H9 (cell line): ENCODE data around the gene FGF12. TPM values are rescaled to one million over a fixed set of nuclear protein-coding genes. Genes with fewer than 3 reads are reported as not detected.

Experiments used
- DNase-seq: peaks from one replicate; pipeline ENCODE4 v3.0.0-alpha.2; 2017
- H2AFZ ChIP-seq: one replicate; pipeline ENCODE4 v1.6.1; 2013; ENCODE audit warnings: mild to moderate bottlenecking, low read length, control low read depth, moderate library complexity
- H2AK5ac ChIP-seq: 2 replicates; pipeline ENCODE4 v1.6.1; 2013; ENCODE audit warnings: low read length, control low read depth, mixed read lengths; ENCODE audit not compliant: insufficient read length
- H2BK120ac ChIP-seq: one replicate; pipeline ENCODE4 v1.6.1; 2013; ENCODE audit warnings: low read depth, mild to moderate bottlenecking, low read length, control low read depth, inconsistent platforms; ENCODE audit not compliant: poor library complexity, severe bottlenecking
- H2BK12ac ChIP-seq: 2 replicates; pipeline ENCODE4 v1.6.1; 2013; ENCODE audit warnings: low read length, control low read depth, mixed read lengths, low read depth; ENCODE audit not compliant: insufficient read length
- H2BK15ac ChIP-seq: 2 replicates; pipeline ENCODE4 v1.6.1; 2013; ENCODE audit warnings: low read depth, low read length, control low read depth
- H2BK20ac ChIP-seq: one replicate; pipeline ENCODE4 v1.6.1; 2013; ENCODE audit warnings: low read depth, mild to moderate bottlenecking, low read length, control low read depth, inconsistent platforms; ENCODE audit not compliant: poor library complexity, severe bottlenecking
- H2BK5ac ChIP-seq: 2 replicates; pipeline ENCODE4 v1.6.1; 2013; ENCODE audit warnings: low read length, control low read depth, mixed read lengths; ENCODE audit not compliant: insufficient read length
- H3K14ac ChIP-seq: 2 replicates; pipeline ENCODE4 v1.6.1; 2013; ENCODE audit warnings: low read length, control low read depth; ENCODE audit not compliant: insufficient read depth
- H3K18ac ChIP-seq: 2 replicates; pipeline ENCODE4 v1.6.1; 2013; ENCODE audit warnings: low read depth, mild to moderate bottlenecking, mixed read lengths, low read length, control low read depth; ENCODE audit not compliant: insufficient read length
- H3K23ac ChIP-seq: 2 replicates; pipeline ENCODE4 v1.6.1; 2013; ENCODE audit warnings: low read length, control low read depth, mixed read lengths, low read depth; ENCODE audit not compliant: insufficient read length
- H3K23me2 ChIP-seq: 2 replicates; pipeline ENCODE4 v1.6.1; 2013; ENCODE audit warnings: low read depth, mild to moderate bottlenecking, mixed read lengths, low read length, control low read depth; ENCODE audit not compliant: insufficient read length, poor library complexity, severe bottlenecking
- H3K27ac ChIP-seq: 2 replicates; pipeline ENCODE4 v1.5.1; 2013; ENCODE audit warnings: low read length, control low read depth, mixed read lengths, low read depth; ENCODE audit not compliant: insufficient read length
- H3K27me3 ChIP-seq: 2 replicates; pipeline ENCODE4 v1.6.1; 2013; ENCODE audit warnings: low read length, control low read depth, inconsistent platforms; ENCODE audit not compliant: insufficient read depth
- H3K4ac ChIP-seq: 2 replicates; pipeline ENCODE4 v1.6.1; 2013; ENCODE audit warnings: low read depth, mild to moderate bottlenecking, control low read depth, inconsistent platforms, low read length, moderate library complexity
- H3K4me1 ChIP-seq: 2 replicates; pipeline ENCODE4 v1.6.1; 2013; ENCODE audit warnings: low read length, control low read depth, inconsistent platforms; ENCODE audit not compliant: insufficient read depth
- H3K4me2 ChIP-seq: 2 replicates; pipeline ENCODE4 v1.6.1; 2013; ENCODE audit warnings: low read length, control low read depth, mixed read lengths; ENCODE audit not compliant: insufficient read length, insufficient read depth
- H3K56ac ChIP-seq: 2 replicates; pipeline ENCODE4 v1.6.1; 2013; ENCODE audit warnings: low read depth, mild to moderate bottlenecking, mixed read lengths, low read length, control low read depth; ENCODE audit not compliant: insufficient read length
- H3K79me1 ChIP-seq: 2 replicates; pipeline ENCODE4 v1.6.1; 2013; ENCODE audit warnings: low read depth, mild to moderate bottlenecking, moderate library complexity, low read length, control low read depth, inconsistent platforms; ENCODE audit not compliant: insufficient read depth, poor library complexity, severe bottlenecking
- H3K79me2 ChIP-seq: 2 replicates; pipeline ENCODE4 v1.6.1; 2013; ENCODE audit warnings: low read length, control low read depth, inconsistent platforms; ENCODE audit not compliant: insufficient read depth
- H3K9ac ChIP-seq: 2 replicates; pipeline ENCODE4 v1.6.1; 2013; ENCODE audit warnings: low read length, control low read depth, mixed read lengths; ENCODE audit not compliant: insufficient read length; ENCODE audit errors: extremely low read depth
- H3K9me3 ChIP-seq: one replicate; pipeline ENCODE4 v1.6.1; 2013; ENCODE audit warnings: low read depth, low read length, inconsistent platforms; ENCODE audit not compliant: control insufficient read depth
- H3T11ph ChIP-seq: one replicate; pipeline ENCODE4 v1.6.1; 2013; ENCODE audit warnings: mild to moderate bottlenecking, low read length, control low read depth, inconsistent platforms
- H4K20me1 ChIP-seq: one replicate; pipeline ENCODE4 v1.6.1; 2013; ENCODE audit not compliant: control insufficient read depth, insufficient read length, insufficient read depth
- H4K5ac ChIP-seq: 2 replicates; pipeline ENCODE4 v1.6.1; 2013; ENCODE audit warnings: low read depth, mild to moderate bottlenecking, mixed read lengths, low read length, control low read depth; ENCODE audit not compliant: insufficient read length
- H4K8ac ChIP-seq: replicated peaks from 2 replicates; pipeline ENCODE4 v1.6.1; 2013; ENCODE audit warnings: low read length, control low read depth, mixed read lengths, low read depth; ENCODE audit not compliant: insufficient read length
- H4K91ac ChIP-seq: 2 replicates; pipeline ENCODE4 v1.6.1; 2013; ENCODE audit warnings: low read depth, mild to moderate bottlenecking, moderate library complexity, mixed read lengths, low read length, control low read depth; ENCODE audit not compliant: insufficient read length
- H3K27ac Mint-ChIP-seq, 3 experiments: 2 replicates in 2 of 3; 3 replicates in 1 of 3; pipeline ENCODE4 v1.8.0; 2020 to 2021; ENCODE audit warnings: mixed read lengths in 3 of 3, mild to moderate bottlenecking in 1 of 3, moderate library complexity in 1 of 3
- H3K27me3 Mint-ChIP-seq: 2 replicates; pipeline ENCODE4 v1.8.0; 2021; ENCODE audit warnings: low read depth, mild to moderate bottlenecking, moderate library complexity, mixed read lengths
- H3K36me3 Mint-ChIP-seq, 3 experiments: 2 replicates in 2 of 3; 3 replicates in 1 of 3; pipeline ENCODE4 v1.8.0; 2020 to 2021; ENCODE audit warnings: low read depth in 3 of 3, mixed read lengths in 3 of 3; ENCODE audit not compliant: insufficient read depth in 1 of 3
- H3K4me1 Mint-ChIP-seq, 2 experiments: 2 replicates each; pipeline ENCODE4 v1.8.0; 2020; ENCODE audit warnings: mixed read lengths in 2 of 2
- H3K4me3 Mint-ChIP-seq, 2 experiments: 2 replicates in 1 of 2; 3 replicates in 1 of 2; pipeline ENCODE4 v1.8.0; 2020 to 2021; ENCODE audit warnings: mild to moderate bottlenecking in 2 of 2, mixed read lengths in 2 of 2, moderate library complexity in 1 of 2
- H3K9me3 Mint-ChIP-seq, 2 experiments: 2 replicates in 1 of 2; 3 replicates in 1 of 2; pipeline ENCODE4 v1.8.0; 2020; ENCODE audit warnings: mild to moderate bottlenecking in 2 of 2, mixed read lengths in 2 of 2, moderate library complexity in 1 of 2
- CTCF ChIP-seq: fragments of 200-600 bp; sonication (generic); conservative IDR thresholded peaks from 3 replicates; pipeline ENCODE4 v1.8.0; 2021; ENCODE audit warnings: antibody characterized with exemption, mild to moderate bottlenecking
- WGBS: extraction: QIAGEN DNeasy Blood & Tissue Kit; methylation state at CpG from one replicate; pipeline ENCODE4 v1.1.7; 2013; ENCODE audit warnings: missing lambda C conversion rate, low lambda C conversion rate, mixed read lengths; ENCODE audit not compliant: insufficient read length; ENCODE audit errors: extremely low coverage; 5-methylcytosine and 5-hydroxymethylcytosine counted together
- total RNA-seq: library from RNA; stranded (reverse); gene quantifications from 2 replicates; pipeline ENCODE4 v1.2.1, GENCODE V29; 2021

The FGF12 gene
- total RNA-seq, 1 experiment from 2014 or later = 5.6 TPM

DNA sequence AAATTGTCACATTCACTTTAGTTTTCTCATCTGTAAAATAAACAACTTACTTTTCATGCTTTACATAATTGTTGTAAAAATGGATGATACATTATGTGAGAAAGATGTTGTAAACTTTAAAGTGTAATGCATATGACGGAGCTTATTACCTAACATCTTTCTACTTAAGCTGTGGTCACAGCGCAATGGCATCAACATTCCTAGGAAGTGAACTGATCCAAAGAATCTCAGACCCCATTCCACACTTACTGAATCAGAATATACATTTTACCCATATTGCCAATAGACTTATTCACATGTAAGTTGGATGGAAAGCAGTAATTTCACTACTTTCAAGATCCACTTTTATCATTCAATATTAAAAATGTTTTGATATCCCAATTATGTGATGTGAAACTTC lies 497.5 kb downstream of the FGF12 start:
- Histone ChIP-seq H4K5ac (no peak overlapping the region), H3K14ac (no peak overlapping the region), H2BK15ac (no peak overlapping the region), H3K79me2 (no peaks in the 10 kb centered on the region), H2BK120ac (no peak overlapping the region), H3K4ac (no peak overlapping the region), H3K56ac (no peak overlapping the region), H2BK20ac (no peak overlapping the region), H2AFZ (no peak overlapping the region), H3K23me2 (no peaks in the 10 kb centered on the region), H3T11ph (no peak overlapping the region), H3K18ac (no peak overlapping the region), H4K8ac (no peak overlapping the region), H2BK12ac (no peak overlapping the region), H4K20me1 (no peaks in the 10 kb centered on the region), H3K9me3 (no peaks in the 10 kb centered on the region), H2AK5ac (no peak overlapping the region), H3K9ac (no peak overlapping the region), H3K27me3 (no peaks in the 10 kb centered on the region), H3K4me1 (no peaks in the 10 kb centered on the region; the same call in 1 of the 2 replicates), H3K23ac (no peak overlapping the region), H3K79me1 (no peaks in the 10 kb centered on the region), H3K4me2 (no peak overlapping the region), H2BK5ac (no peak overlapping the region), H4K91ac (no peak overlapping the region), H3K27ac (no peak overlapping the region)
- peaks cover 0 to 2% of the 10 kb centered on the region in 2 experiments; a peak in 1 of 4 replicates for H3K4me1 Mint-ChIP-seq
- no peaks in the 10 kb centered on the region for H3K27me3 Mint-ChIP-seq
- no peak for DNase-seq
- no peak overlapping the region for H3K27ac Mint-ChIP-seq
- H3K36me3 Mint-ChIP-seq = no peaks in the 10 kb centered on the region
- no CpG with 5 or more reads among the region's 2 CpGs for WGBS
- no peaks in the 10 kb centered on the region for H3K9me3 Mint-ChIP-seq
- no peak overlapping the region for H3K4me3 Mint-ChIP-seq
- TF ChIP-seq CTCF = no peak
